HUES48 (cell line): ENCODE data around the gene GP2.
"Not testable (repeated sequence)": the region's sequence is repeated elsewhere in the genome, so short reads cannot be mapped to it uniquely, and the experiment has no call there.

Source experiments
- H3K27ac ChIP-seq: one replicate; pipeline ENCODE4 v1.7.0; 2013; ENCODE audit warnings: low read depth, low read length, inconsistent platforms
- H3K27me3 ChIP-seq: 2 replicates; pipeline ENCODE4 v1.6.1; 2013; ENCODE audit warnings: mild to moderate bottlenecking, low read length; ENCODE audit not compliant: control insufficient read depth, insufficient read depth
- H3K36me3 ChIP-seq: 2 replicates; pipeline ENCODE4 v1.6.1; 2013; ENCODE audit warnings: low read length; ENCODE audit not compliant: control insufficient read depth, insufficient read depth
- H3K4me1 ChIP-seq: 2 replicates; pipeline ENCODE4 v1.6.1; 2013; ENCODE audit warnings: mild to moderate bottlenecking, low read length; ENCODE audit not compliant: control insufficient read depth, insufficient read depth
- H3K4me3 ChIP-seq: 2 replicates; pipeline ENCODE4 v1.5.1; 2013; ENCODE audit warnings: mild to moderate bottlenecking, low read depth, low read length
- H3K9ac ChIP-seq: 2 replicates; pipeline ENCODE4 v1.6.1; 2013; ENCODE audit warnings: mild to moderate bottlenecking, low read depth, low read length, moderate library complexity
- H3K9me3 ChIP-seq: 2 replicates; pipeline ENCODE4 v1.6.1; 2013; ENCODE audit warnings: low read length; ENCODE audit not compliant: control insufficient read depth, insufficient read depth

Gene GP2

GRCh38 chr16:20316715-20317114 lies 10.6 kb downstream of the GP2 start:
- Histone ChIP-seq H3K27me3 (no peaks in the 10 kb centered on the region), H3K4me1 (peaks cover 9% of the 10 kb centered on the region; the same call in 1 of the 2 replicates), H3K9me3 (no peaks in the 10 kb centered on the region), H3K4me3 (no peak overlapping the region), H3K9ac (no peak overlapping the region), H3K27ac (no peak overlapping the region), H3K36me3 (no peaks in the 10 kb centered on the region)

- Histone ChIP-seq H3K27ac (no peak overlapping the region), H3K4me3 (no peak overlapping the region)
These were observed 11.5 kb downstream of the GP2 start for GRCh38 chr16:20315764-20316163.

GRCh38 chr16:20314575-20314974 lies 12.7 kb downstream of the GP2 start:
- H3K4me1 ChIP-seq = peaks cover 9% of the 10 kb centered on the region; the same call in 1 of the 2 replicates
- no peak overlapping the region for H3K9ac ChIP-seq
- no peaks in the 10 kb centered on the region for H3K36me3 ChIP-seq
- H3K4me3 ChIP-seq = no peak overlapping the region
- no peaks in the 10 kb centered on the region; the same call in 1 of the 2 replicates for H3K9me3 ChIP-seq
- no peaks in the 10 kb centered on the region for H3K27me3 ChIP-seq
- no peak overlapping the region for H3K27ac ChIP-seq

More at GRCh38 chr16:20315764-20316163, 11.5 kb downstream of the GP2 start:
- no peak overlapping the region for H3K9ac ChIP-seq
- H3K36me3 ChIP-seq = no peaks in the 10 kb centered on the region
- H3K27me3 ChIP-seq = no peaks in the 10 kb centered on the region
- peaks cover 9% of the 10 kb centered on the region; the same call in 1 of the 2 replicates for H3K4me1 ChIP-seq
- no peaks in the 10 kb centered on the region; the same call in 1 of the 2 replicates for H3K9me3 ChIP-seq

- no peak overlapping the region for H3K9ac ChIP-seq
- H3K4me1 ChIP-seq = peaks cover 9% of the 10 kb centered on the region; the same call in 1 of the 2 replicates
These were observed 13.6 kb downstream of the GP2 start for GRCh38 chr16:20313741-20314140.

GRCh38 chr16:20312536-20313095 lies 14.7 kb downstream of the GP2 start:
- not testable (repeated sequence) for H3K9me3 ChIP-seq, H3K9ac ChIP-seq, H3K4me1 ChIP-seq, H3K4me3 ChIP-seq, H3K27ac ChIP-seq, H3K36me3 ChIP-seq, H3K27me3 ChIP-seq

More at GRCh38 chr16:20313741-20314140, 13.6 kb downstream of the GP2 start:
- no peaks in the 10 kb centered on the region for H3K36me3 ChIP-seq
- H3K27ac ChIP-seq = no peak overlapping the region
- no peaks in the 10 kb centered on the region; the same call in 1 of the 2 replicates for H3K9me3 ChIP-seq
- H3K4me3 ChIP-seq = no peak overlapping the region
- H3K27me3 ChIP-seq = no peaks in the 10 kb centered on the region

GRCh38 chr16:20311548-20311947 lies 15.8 kb downstream of the GP2 start:
- Histone ChIP-seq H3K36me3 (no peaks in the 10 kb centered on the region), H3K9me3 (no peaks in the 10 kb centered on the region; the same call in 1 of the 2 replicates), H3K4me3 (no peak overlapping the region), H3K27me3 (no peaks in the 10 kb centered on the region), H3K9ac (no peak overlapping the region), H3K4me1 (peaks cover 9% of the 10 kb centered on the region; the same call in 1 of the 2 replicates), H3K27ac (no peak overlapping the region)

- Histone ChIP-seq H3K27ac (no peak overlapping the region), H3K36me3 (no peaks in the 10 kb centered on the region), H3K9me3 (no peaks in the 10 kb centered on the region; the same call in 1 of the 2 replicates), H3K9ac (no peak overlapping the region), H3K4me1 (peaks cover 9% of the 10 kb centered on the region; the same call in 1 of the 2 replicates), H3K4me3 (no peak overlapping the region), H3K27me3 (no peaks in the 10 kb centered on the region)
These were observed 16.6 kb downstream of the GP2 start for GRCh38 chr16:20310421-20311395.

GRCh38 chr16:20309786-20310185 lies 17.5 kb downstream of the GP2 start:
- no peak overlapping the region for H3K4me3 ChIP-seq
- H3K9me3 ChIP-seq = no peaks in the 10 kb centered on the region; the same call in 1 of the 2 replicates
- no peaks in the 10 kb centered on the region for H3K36me3 ChIP-seq
- 0 out of 2 replicates have a peak, but pooled peaks cover 1% of the 10 kb centered on the region for H3K4me1 ChIP-seq
- H3K27ac ChIP-seq = no peak overlapping the region
- H3K9ac ChIP-seq = no peak overlapping the region
- H3K27me3 ChIP-seq = no peaks in the 10 kb centered on the region

- no peaks in the 10 kb centered on the region for H3K27me3 ChIP-seq
- H3K36me3 ChIP-seq = no peaks in the 10 kb centered on the region
- H3K27ac ChIP-seq = no peak overlapping the region
- H3K9me3 ChIP-seq = no peaks in the 10 kb centered on the region; the same call in 1 of the 2 replicates
- no peak overlapping the region for H3K4me3 ChIP-seq
- no peak overlapping the region for H3K9ac ChIP-seq
- no peaks in the 10 kb centered on the region for H3K4me1 ChIP-seq
These were observed 18.3 kb downstream of the GP2 start for GRCh38 chr16:20308801-20309590.

GRCh38 chr16:20308266-20308665 lies 19.0 kb downstream of the GP2 start:
- no peaks in the 10 kb centered on the region; the same call in 1 of the 2 replicates for H3K9me3 ChIP-seq

More at GRCh38 chr16:20308266-20308665, 19.0 kb downstream of the GP2 start:
- Histone ChIP-seq H3K9ac (no peak overlapping the region), H3K27ac (no peak overlapping the region), H3K4me3 (no peak overlapping the region), H3K36me3 (no peaks in the 10 kb centered on the region), H3K4me1 (no peaks in the 10 kb centered on the region), H3K27me3 (no peaks in the 10 kb centered on the region)
